Measurements from ENCODE around the gene CBLN3. TPM values are rescaled to one million over a fixed set of nuclear protein-coding genes. Genes with fewer than 3 reads are reported as not detected.

Gene CBLN3
- total RNA-seq, 4 donors from 2014 or later, result 2.1 to 6.9 (median 5.1) TPM

DNA sequence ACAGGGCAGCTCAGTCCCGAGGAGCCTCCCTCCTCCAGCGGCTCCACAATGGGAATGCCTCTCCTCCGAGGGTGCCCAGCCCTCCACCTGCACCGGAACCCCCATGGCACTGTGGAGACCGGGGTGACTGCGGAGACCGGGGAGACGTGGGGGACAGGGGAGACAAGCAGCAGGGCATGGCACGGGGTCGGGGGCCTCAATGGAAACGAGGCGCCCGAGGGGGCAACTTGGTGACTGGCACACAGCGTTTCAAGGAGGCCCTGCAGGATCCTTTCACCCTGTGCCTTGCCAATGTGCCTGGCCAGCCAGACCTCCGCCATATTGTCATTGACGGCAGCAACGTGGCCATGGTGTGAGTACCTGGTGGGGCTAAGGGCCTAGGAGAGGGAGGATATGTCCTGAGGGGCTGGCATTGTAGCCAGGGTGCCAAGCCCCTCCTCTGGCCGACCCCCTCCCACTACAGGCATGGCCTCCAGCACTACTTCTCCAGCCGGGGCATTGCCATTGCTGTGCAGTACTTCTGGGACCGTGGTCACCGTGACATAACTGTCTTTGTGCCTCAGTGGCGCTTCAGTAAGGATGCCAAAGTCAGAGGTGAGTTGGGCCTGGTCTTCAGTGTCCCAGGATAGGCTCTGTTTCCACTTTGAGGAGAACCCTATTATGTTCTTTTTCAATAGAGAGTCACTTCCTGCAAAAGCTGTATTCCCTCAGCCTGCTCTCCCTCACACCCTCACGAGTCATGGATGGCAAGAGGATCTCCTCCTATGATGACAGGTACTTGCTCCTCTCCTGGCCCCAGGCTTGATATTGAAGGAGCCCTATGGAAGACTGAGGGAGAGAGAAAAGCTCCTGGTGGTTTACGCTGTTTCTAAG, 3.0 kb upstream of the CBLN3 start:
- peak overlapping the region in 1 of 4 donors; percentile 72 for H3K4me3 ChIP-seq
- TF ChIP-seq, protein P1, sequence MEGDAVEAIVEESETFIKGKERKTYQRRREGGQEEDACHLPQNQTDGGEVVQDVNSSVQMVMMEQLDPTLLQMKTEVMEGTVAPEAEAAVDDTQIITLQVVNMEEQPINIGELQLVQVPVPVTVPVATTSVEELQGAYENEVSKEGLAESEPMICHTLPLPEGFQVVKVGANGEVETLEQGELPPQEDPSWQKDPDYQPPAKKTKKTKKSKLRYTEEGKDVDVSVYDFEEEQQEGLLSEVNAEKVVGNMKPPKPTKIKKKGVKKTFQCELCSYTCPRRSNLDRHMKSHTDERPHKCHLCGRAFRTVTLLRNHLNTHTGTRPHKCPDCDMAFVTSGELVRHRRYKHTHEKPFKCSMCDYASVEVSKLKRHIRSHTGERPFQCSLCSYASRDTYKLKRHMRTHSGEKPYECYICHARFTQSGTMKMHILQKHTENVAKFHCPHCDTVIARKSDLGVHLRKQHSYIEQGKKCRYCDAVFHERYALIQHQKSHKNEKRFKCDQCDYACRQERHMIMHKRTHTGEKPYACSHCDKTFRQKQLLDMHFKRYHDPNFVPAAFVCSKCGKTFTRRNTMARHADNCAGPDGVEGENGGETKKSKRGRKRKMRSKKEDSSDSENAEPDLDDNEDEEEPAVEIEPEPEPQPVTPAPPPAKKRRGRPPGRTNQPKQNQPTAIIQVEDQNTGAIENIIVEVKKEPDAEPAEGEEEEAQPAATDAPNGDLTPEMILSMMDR (IDR thresholded peaks at IDR 0.05), result no peak
- TF ChIP-seq POLR2A (IDR thresholded peaks at IDR 0.05) (no peak), EP300 (IDR thresholded peaks at IDR 0.05) (no peak)
- no peaks in the 10 kb centered on the region for H3K9me3 ChIP-seq
- H3K27me3 ChIP-seq, result no peaks in the 10 kb centered on the region
- DNase-seq (ENCODE audit: low spot score in 2 of 2), result no peak
- 79 to 82% methylated on average over 23 to 24 of the region's 24 CpGs for WGBS, 2 donors
- H3K36me3 ChIP-seq, result peaks cover 0 to 62% (median 12%) of the 10 kb centered on the region in 3 donors
- peaks cover 0 to 65% (median 40%) of the 10 kb centered on the region in 4 donors for H3K4me1 ChIP-seq
- peak overlapping the region in 3 of 4 donors; percentile 95 to 99 (median 98) for H3K27ac ChIP-seq

DNA sequence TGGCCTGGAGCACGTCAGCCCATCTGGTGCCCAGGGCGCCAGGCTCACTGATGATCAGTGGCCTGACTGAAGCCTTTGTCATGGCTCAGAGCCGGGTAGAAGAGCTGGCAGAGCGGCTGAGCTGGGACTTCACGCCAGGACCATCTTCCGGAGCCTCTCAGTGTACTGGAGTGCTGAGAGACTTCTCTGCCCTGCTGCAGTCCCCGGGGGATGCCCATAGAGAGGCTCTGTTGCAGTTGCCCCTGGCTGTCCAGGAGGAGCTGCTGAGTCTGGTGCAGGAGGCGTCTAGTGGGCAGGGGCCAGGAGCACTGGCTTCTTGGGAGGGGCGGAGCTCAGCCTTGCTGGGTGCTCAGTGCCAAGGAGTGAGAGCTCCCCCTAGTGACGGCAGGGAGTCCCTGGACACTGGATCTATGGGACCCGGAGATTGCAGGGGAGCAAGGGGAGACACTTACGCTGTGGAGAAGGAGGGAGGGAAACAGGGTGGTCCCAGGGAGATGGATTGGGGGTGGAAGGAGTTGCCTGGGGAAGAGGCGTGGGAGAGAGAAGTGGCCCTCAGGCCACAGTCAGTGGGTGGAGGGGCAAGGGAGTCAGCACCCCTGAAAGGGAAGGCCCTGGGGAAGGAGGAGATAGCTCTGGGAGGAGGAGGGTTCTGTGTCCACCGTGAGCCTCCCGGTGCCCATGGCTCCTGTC, 2.2 kb upstream of the CBLN3 start:
- DNase-seq (ENCODE audit: low spot score in 2 of 2), result peak; percentile 72 to 90
- TF ChIP-seq EP300 (IDR thresholded peaks at IDR 0.05), result peak in 1 of 2 donors; percentile 25
- TF ChIP-seq, protein P1 (IDR thresholded peaks at IDR 0.05), result peak; percentile 81 to 92 (median 84)
- TF ChIP-seq POLR2A (IDR thresholded peaks at IDR 0.05), result no peak
- Histone ChIP-seq H3K27ac (peak overlapping the region in 3 of 4 donors; percentile 95 to 99 (median 98)), H3K4me3 (peak overlapping the region in 3 of 4 donors; percentile 72 to 96 (median 72)), H3K36me3 (peaks cover 0 to 54% (median 5%) of the 10 kb centered on the region in 3 donors), H3K4me1 (peaks cover 0 to 57% (median 33%) of the 10 kb centered on the region in 4 donors), H3K27me3 (no peaks in the 10 kb centered on the region), H3K9me3 (no peaks in the 10 kb centered on the region)
- WGBS, 2 donors, result 25 to 39% methylated on average over 9 to 15 of the region's 15 CpGs

DNA sequence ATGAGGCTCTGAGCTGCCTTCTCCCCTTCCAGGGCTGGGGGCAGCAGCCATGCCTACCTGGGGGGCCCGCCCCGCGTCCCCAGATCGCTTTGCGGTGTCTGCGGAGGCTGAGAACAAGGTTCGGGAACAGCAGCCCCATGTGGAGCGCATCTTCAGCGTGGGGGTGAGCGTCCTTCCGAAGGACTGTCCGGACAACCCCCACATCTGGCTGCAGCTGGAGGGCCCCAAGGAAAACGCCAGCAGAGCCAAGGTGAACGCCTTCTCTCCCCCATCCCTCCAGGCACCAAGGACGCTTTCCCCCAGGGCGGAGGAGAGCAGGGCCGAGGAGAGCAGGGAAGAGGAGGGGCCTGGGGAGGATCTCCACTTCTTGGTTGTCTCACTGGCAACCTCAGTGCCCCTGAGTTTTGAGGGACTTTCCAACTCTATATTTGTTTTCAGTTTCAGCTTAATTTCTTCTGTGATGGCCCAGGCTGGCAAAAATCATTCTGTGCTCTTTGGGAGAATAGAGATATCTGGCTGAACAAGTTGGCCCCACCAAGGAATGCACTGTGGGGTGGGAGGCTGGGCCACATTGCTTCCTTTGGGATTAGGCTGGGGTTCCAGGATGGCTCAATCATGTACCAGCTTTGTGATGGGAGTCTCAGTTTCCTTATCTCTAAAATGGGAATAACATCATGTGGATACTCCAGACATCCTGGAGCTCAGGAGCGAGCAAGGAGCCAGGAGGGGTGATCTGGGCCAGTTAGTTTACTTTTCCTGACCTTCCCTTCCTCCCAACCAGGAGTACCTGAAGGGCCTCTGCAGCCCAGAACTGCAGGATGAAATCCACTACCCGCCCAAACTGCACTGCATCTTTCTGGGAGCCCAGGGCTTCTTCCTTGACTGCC, 1.5 kb upstream of the CBLN3 start:
- TF ChIP-seq EP300 (IDR thresholded peaks at IDR 0.05), result no peak
- TF ChIP-seq POLR2A (IDR thresholded peaks at IDR 0.05), result no peak
- TF ChIP-seq, protein P1 (IDR thresholded peaks at IDR 0.05), result no peak
- WGBS, 2 donors, result 11 to 20% methylated on average over 12 to 13 of the region's 19 CpGs
- H3K36me3 ChIP-seq, result peaks cover 0 to 47% (median 5%) of the 10 kb centered on the region in 3 donors
- peak overlapping the region; percentile 95 to 99 (median 96) for H3K27ac ChIP-seq
- H3K27me3 ChIP-seq, result no peaks in the 10 kb centered on the region
- DNase-seq (ENCODE audit: low spot score in 2 of 2), result no peak
- no peaks in the 10 kb centered on the region for H3K9me3 ChIP-seq
- peak overlapping the region; percentile 61 to 96 (median 72) for H3K4me3 ChIP-seq
- H3K4me1 ChIP-seq, result peaks cover 0 to 57% (median 28%) of the 10 kb centered on the region in 4 donors

DNA sequence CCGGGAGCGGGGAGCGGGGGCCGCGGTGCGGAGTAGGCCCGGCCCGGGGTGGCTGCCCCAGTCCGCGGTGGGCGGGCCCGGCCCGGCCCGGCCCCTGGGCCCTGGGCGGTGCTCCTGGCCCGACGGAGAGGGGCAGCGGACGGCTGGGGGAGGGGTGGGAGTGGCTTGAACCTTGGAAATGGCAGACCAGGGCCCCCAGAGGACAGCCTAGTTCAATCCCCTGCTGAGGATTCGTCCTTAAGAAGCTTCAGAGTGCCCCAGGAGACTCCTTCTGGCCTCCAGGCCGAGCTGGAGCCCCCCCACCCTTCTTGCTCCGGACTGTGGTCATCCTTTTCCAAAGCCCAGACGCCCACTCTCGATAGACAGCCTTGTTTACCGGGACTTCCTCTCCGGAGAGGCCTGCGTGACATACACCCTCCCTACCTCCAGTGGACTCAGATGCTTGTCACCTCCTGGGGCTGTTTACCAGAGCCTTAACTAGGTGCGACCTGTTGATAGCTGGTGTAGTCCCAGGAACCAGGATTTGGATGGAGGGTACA, 744 bp upstream of the CBLN3 start:
- Histone ChIP-seq H3K9me3 (no peaks in the 10 kb centered on the region), H3K36me3 (peaks cover 0 to 39% (median 5%) of the 10 kb centered on the region in 3 donors), H3K4me1 (peaks cover 0 to 57% (median 28%) of the 10 kb centered on the region in 4 donors), H3K27ac (peak overlapping the region; percentile 95 to 99 (median 96)), H3K4me3 (peak overlapping the region; percentile 61 to 96 (median 72)), H3K27me3 (no peaks in the 10 kb centered on the region)
- no peak for TF ChIP-seq POLR2A (IDR thresholded peaks at IDR 0.05)
- no peak for TF ChIP-seq EP300 (IDR thresholded peaks at IDR 0.05)
- TF ChIP-seq, protein P1 (IDR thresholded peaks at IDR 0.05), result no peak
- peak; percentile 63 to 70 for DNase-seq (ENCODE audit: low spot score in 2 of 2)
- WGBS, 2 donors, result 0 to 1% methylated on average over 16 to 26 of the region's 28 CpGs

Data from tibial nerve (tissue), 4 donors.